ENCODE results near the gene HOXA1. TPM values are rescaled to one million over a fixed set of nuclear protein-coding genes. Genes with fewer than 3 reads are reported as not detected.
"Not testable (repeated sequence)": the region's sequence is repeated elsewhere in the genome, so short reads cannot be mapped to it uniquely, and the experiment has no call there.

The HOXA1 gene
- total and polyA plus RNA-seq, 2 of the 4 experiments (the other 2 are of a cell fraction): 0.54 to 1.8 TPM

GRCh38 chr7:27046854-27047549 lies 48.8 kb downstream of the HOXA1 start:
- H3K9ac ChIP-seq (ENCODE audit: low read depth, low read length): no peak overlapping the region
- TF ChIP-seq CEBPB (IDR thresholded peaks at IDR 0.05; ENCODE audit: low read depth, low read length): peak; percentile 69
- no peak for TF ChIP-seq MAFK (IDR thresholded peaks at IDR 0.05; ENCODE audit: low read depth, low read length)
- TF ChIP-seq CHD1 (IDR thresholded peaks at IDR 0.05; ENCODE audit: low read depth, low read length): no peak
- no peak for TF ChIP-seq RAD21 (IDR thresholded peaks at IDR 0.05; ENCODE audit: low read length)
- TF ChIP-seq USF2 (IDR thresholded peaks at IDR 0.05; ENCODE audit: low read depth, low read length): no peak

GRCh38 chr7:27045972-27046371 lies 49.8 kb downstream of the HOXA1 start:
- H3K56ac ChIP-seq (ENCODE audit: extremely low read depth, insufficient read depth, low read length); H3K23ac ChIP-seq (ENCODE audit: low read depth, low read length); intact Hi-C loops (cut with micrococcal nuclease); H3K79me1 ChIP-seq (ENCODE audit: low read depth in 1 of 2, low read length in 2 of 2); H3K9me3 ChIP-seq (ENCODE audit: control insufficient read depth, insufficient read depth, low read length); H2BK20ac ChIP-seq (ENCODE audit: low read depth, low read length); in situ Hi-C loops (cut with MboI; ENCODE audit: low sequenced_read_pairs); H3K9ac ChIP-seq (ENCODE audit: low read depth, low read length); ATAC-seq (ENCODE audit: low read depth); H4K91ac ChIP-seq (ENCODE audit: insufficient read depth, low read depth, low read length); H3K27me3 ChIP-seq (ENCODE audit: control insufficient read depth, insufficient read depth, low read length); H3K18ac ChIP-seq (ENCODE audit: low read depth, low read length); H3K36me3 ChIP-seq (ENCODE audit: control insufficient read depth, insufficient read depth, low read length); H3K9me1 ChIP-seq (ENCODE audit: insufficient read depth, low read length); H4K5ac ChIP-seq (ENCODE audit: low read depth, low read length); dilution Hi-C loops (cut with HindIII; ENCODE audit: low sequenced_read_pairs, unreplicated experiment); H2AK9ac ChIP-seq (replicated peaks; ENCODE audit: low read depth, low read length, poor library complexity); H3K4me3 ChIP-seq (ENCODE audit: insufficient read depth, low read depth, low read length); BruUV-seq (replicated peaks); H3K4me2 ChIP-seq (ENCODE audit: low read depth, low read length); H3K4ac ChIP-seq (ENCODE audit: low read depth, low read length); H4K20me1 ChIP-seq (ENCODE audit: insufficient read depth, low read length); H3K4me1 ChIP-seq (ENCODE audit: control insufficient read depth, insufficient read depth, low read length); H4K8ac ChIP-seq (ENCODE audit: low read depth in 2 of 2, low read length in 2 of 2); H3K14ac ChIP-seq (replicated peaks; ENCODE audit: low read depth, low read length); POLR2A ChIA-PET (ENCODE audit: unreplicated experiment); H3K27ac ChIP-seq (ENCODE audit: insufficient read depth, low read length); H2BK15ac ChIP-seq (ENCODE audit: low read depth, low read length); H2BK120ac ChIP-seq (ENCODE audit: low read depth, low read length); CTCF ChIA-PET; H2AK5ac ChIP-seq (ENCODE audit: low read depth, low read length); H2AFZ ChIP-seq (replicated peaks; ENCODE audit: low read length, poor library complexity); DNase-seq; H2BK5ac ChIP-seq (ENCODE audit: low read depth, low read length, poor library complexity, severe bottlenecking): not testable (repeated sequence)
- WGBS, 2 experiments (ENCODE audit: extremely low coverage in 2 of 2, insufficient read length in 1 of 2): no CpG with 5 or more reads among the region's 4 CpGs

More at GRCh38 chr7:27046854-27047549, 48.8 kb downstream of the HOXA1 start:
- Histone ChIP-seq H4K8ac (ENCODE audit: low read depth in 2 of 2, low read length in 2 of 2) (peak overlapping the region in 1 of 2 experiments; percentile 84; a peak in 2 of 4 replicates), H3K4me1 (ENCODE audit: control insufficient read depth, insufficient read depth, low read length) (no peaks in the 10 kb centered on the region), H3K23ac (ENCODE audit: low read depth, low read length) (no peak overlapping the region), H3K4me3 (ENCODE audit: insufficient read depth, low read depth, low read length) (no peak overlapping the region), H2BK15ac (ENCODE audit: low read depth, low read length) (peak overlapping the region; percentile 75; the same call in 1 of the 3 replicates), H3K27me3 (ENCODE audit: control insufficient read depth, insufficient read depth, low read length) (no peaks in the 10 kb centered on the region), H2BK20ac (ENCODE audit: low read depth, low read length) (no peak overlapping the region; the same call in 1 of the 2 replicates), H4K5ac (ENCODE audit: low read depth, low read length) (no peak overlapping the region), H3K14ac (replicated peaks; ENCODE audit: low read depth, low read length) (peak overlapping the region; percentile 85; the same call in 1 of the 2 replicates), H3K36me3 (ENCODE audit: control insufficient read depth, insufficient read depth, low read length) (no peaks in the 10 kb centered on the region), H3K9me3 (ENCODE audit: control insufficient read depth, insufficient read depth, low read length) (no peaks in the 10 kb centered on the region), H3K27ac (ENCODE audit: insufficient read depth, low read length) (peak overlapping the region; percentile 49), H2AFZ (replicated peaks; ENCODE audit: low read length, poor library complexity) (no peak overlapping the region), H3K18ac (ENCODE audit: low read depth, low read length) (no peak overlapping the region), H3K9me1 (ENCODE audit: insufficient read depth, low read length) (0 out of 2 replicates have a peak, but pooled peaks cover 3% of the 10 kb centered on the region), H2BK5ac (ENCODE audit: low read depth, low read length, poor library complexity, severe bottlenecking) (peak overlapping the region; percentile 82), H3K56ac (ENCODE audit: extremely low read depth, insufficient read depth, low read length) (no peak overlapping the region; the same call in 1 of the 2 replicates), H3K4me2 (ENCODE audit: low read depth, low read length) (peak overlapping the region; percentile 46; the same call in 1 of the 2 replicates), H3K4ac (ENCODE audit: low read depth, low read length) (peak overlapping the region; percentile 60; the same call in 1 of the 2 replicates), H4K91ac (ENCODE audit: insufficient read depth, low read depth, low read length) (no peak overlapping the region), H3K79me1 (ENCODE audit: low read depth in 1 of 2, low read length in 2 of 2) (no peaks in the 10 kb centered on the region), H4K20me1 (ENCODE audit: insufficient read depth, low read length) (no peaks in the 10 kb centered on the region; the same call in 1 of the 2 replicates), H2AK5ac (ENCODE audit: low read depth, low read length) (peak overlapping the region; percentile 67; the same call in 1 of the 2 replicates), H2AK9ac (replicated peaks; ENCODE audit: low read depth, low read length, poor library complexity) (no peak overlapping the region), H2BK120ac (ENCODE audit: low read depth, low read length) (no peak overlapping the region)
- dilution Hi-C loops (cut with HindIII; ENCODE audit: low sequenced_read_pairs, unreplicated experiment): no loop called here
- intact Hi-C loops (cut with micrococcal nuclease): no loop called here
- CTCF ChIA-PET: interaction anchor here (0.7 kb wide), 1 partner anchor 1045 kb away, joined by 3 read pairs; no protein-coding TSS in a partner anchor
- peak; percentile 77 for DNase-seq
- in situ Hi-C loops (cut with MboI; ENCODE audit: low sequenced_read_pairs): no loop called here
- ATAC-seq (ENCODE audit: low read depth): peak; percentile 77
- no TSS peak for BruUV-seq (replicated peaks)
- POLR2A ChIA-PET (ENCODE audit: unreplicated experiment): no interaction called here
- 100% methylated on average over 1 of the region's 7 CpGs; no CpG with 5 or more reads in 1 of the 2 experiments for WGBS, 2 experiments (ENCODE audit: extremely low coverage in 2 of 2, insufficient read length in 1 of 2)

Data from IMR-90 (cell line).